ENCODE results near the gene COL20A1.

GRCh38 chr20:63382551-63383300 is 89.7 kb downstream of the COL20A1 start:
- TF ChIP-seq CTCF (IDR thresholded peaks at IDR 0.05) (no peak), POLR2AphosphoS5 (IDR thresholded peaks at IDR 0.05) (no peak), POLR2A (IDR thresholded peaks at IDR 0.05) (no peak)
